Activated CD4-positive, CD25-positive, alpha-beta regulatory T cell treated with anti-CD3 and anti-CD28 coated beads, Interleukin-2, amount 50 U/mL, for 72 hours (primary cell): ENCODE results near the gene LMO7.

Experiments used
- DNase-seq: peaks from one replicate; pipeline ENCODE4 v3.0.0; 2021

Gene LMO7

GRCh38 chr13:75811361-75811760 is 175.2 kb downstream of the LMO7 start:
- DNase-seq: no peak

- no peak for DNase-seq
Observed at GRCh38 chr13:75811841-75812240, 175.7 kb downstream of the LMO7 start.

DNA sequence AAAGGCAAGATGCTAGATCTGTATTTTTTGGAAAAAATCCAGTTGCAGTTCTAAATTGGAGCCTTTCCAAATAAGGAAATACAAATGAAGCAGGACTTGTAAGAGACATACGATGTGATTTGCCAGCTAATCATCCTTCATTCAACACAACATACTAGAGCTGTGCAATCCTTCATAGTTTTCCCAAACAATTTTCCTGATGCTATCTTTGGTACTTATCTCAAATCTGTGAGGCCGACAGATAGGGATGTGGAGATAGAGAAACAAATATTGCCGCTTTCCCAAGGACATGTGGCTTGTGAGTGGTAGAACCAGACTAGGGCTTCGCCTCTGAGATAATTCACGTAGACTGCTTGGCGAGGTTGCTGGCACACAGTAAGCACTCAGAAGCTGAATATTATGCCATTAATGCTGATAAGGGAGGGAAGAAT is 176.6 kb downstream of the LMO7 start:
- DNase-seq: no peak

DNA sequence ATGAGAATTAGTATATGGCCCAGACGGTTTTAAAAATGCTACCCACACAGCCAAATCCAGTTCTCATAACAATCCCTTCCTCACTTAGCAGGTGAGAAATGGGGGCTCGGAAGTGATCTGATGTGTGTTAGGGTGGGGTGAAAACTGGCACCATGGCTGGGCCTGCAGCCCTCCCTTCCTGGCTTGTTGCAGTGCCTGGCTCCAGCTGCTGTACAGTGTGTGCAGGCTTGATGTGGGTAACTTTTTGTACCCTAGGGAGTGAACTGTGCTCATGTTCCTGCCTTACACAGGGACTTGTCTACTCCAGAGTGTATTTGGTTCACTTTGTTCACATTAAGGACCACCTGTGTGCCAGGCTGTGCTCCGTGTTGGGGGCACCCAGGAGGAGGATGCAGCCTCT is 177.2 kb downstream of the LMO7 start:
- DNase-seq: no peak

- DNase-seq: no peak
Observed at GRCh38 chr13:75818179-75818967, 182.2 kb downstream of the LMO7 start.

GRCh38 chr13:75818968-75819225 is 182.8 kb downstream of the LMO7 start:
- DNase-seq: no peak

DNA sequence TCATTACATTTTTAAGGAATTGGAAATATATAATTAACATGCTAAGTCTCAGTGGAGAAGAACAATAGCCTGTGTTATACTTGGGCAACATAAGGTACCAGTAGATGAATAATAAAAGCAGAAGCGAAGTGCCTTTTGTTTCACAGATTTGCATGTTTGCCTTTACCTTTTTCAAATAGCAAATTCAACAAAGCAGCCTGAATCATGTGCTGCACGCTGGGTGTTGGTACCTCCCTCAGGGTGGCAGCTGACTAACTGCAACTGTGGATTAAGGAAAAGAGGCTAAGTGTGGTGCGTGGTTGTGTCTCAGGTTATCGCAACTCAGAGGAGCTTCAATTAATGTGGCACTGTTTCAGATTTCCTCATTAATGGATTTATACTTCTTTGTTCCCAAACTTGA is 189.0 kb downstream of the LMO7 start:
- DNase-seq: no peak

DNA sequence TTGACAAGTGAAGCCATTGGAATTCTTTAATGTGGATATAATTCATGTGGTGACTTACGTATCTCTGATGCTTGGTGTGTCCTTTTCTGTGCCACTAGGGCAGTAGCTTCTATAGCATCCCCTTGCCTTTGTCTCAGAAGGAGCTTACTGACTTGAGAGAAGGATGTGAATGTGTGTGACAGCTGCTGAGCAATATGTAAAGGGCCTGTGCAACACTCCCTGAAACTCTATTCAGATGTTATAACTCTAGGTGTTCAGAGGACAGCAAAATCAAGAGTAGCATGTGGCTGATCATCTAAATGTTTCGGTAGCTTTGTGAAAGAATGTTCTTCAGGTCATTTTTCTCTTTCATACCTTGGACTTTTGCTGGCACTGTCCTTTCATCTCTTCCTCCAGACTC is 189.5 kb downstream of the LMO7 start:
- DNase-seq: no peak

- no peak for DNase-seq
Observed at GRCh38 chr13:75826391-75826790, 190.3 kb downstream of the LMO7 start.

- DNase-seq: no peak
Observed at GRCh38 chr13:75829830-75830229, 193.7 kb downstream of the LMO7 start.

GRCh38 chr13:75830842-75831241 is 194.7 kb downstream of the LMO7 start:
- DNase-seq: no peak

GRCh38 chr13:75831389-75831788 is 195.3 kb downstream of the LMO7 start:
- DNase-seq: no peak

DNA sequence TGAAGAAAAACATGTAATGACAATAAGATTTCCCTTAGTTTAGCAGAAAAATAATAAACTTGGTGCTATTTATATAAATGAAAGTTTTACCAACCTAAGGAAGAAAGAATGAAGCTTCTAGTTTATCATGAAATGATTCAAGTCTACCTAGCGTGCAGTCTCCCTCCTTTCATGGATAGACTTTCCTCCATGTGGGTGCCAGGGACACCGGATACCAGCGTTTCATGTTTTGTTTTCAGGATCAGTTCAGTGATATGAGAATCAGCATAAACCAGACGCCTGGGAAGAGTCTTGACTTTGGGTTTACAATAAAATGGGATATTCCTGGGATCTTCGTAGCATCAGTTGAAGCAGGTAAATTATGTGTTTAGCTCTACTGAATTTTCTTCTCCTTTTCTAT is 196.7 kb downstream of the LMO7 start:
- no peak for DNase-seq

GRCh38 chr13:75836441-75836840 is 200.3 kb downstream of the LMO7 start:
- no peak for DNase-seq

GRCh38 chr13:75838366-75839005 is 202.4 kb downstream of the LMO7 start:
- DNase-seq: no peak

DNA sequence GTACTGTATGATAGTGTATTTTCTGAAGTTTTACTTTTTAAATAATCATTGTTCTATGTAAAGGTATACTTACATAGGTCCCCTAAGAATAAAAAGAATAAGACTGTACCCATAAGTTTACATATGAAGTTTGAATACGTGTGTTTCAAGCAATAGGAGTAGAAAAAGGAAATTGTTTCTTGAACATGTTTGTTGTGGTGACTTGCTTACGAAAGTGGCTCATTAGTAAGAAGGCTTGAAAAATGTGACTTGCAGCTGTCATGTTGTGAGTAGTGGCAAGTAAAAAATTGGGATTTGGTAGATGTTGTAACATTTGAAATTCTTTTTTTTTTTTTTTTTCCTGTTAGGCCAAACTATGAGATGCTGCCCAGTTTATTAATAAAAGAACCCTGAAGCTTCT is 203.3 kb downstream of the LMO7 start:
- no peak for DNase-seq

DNA sequence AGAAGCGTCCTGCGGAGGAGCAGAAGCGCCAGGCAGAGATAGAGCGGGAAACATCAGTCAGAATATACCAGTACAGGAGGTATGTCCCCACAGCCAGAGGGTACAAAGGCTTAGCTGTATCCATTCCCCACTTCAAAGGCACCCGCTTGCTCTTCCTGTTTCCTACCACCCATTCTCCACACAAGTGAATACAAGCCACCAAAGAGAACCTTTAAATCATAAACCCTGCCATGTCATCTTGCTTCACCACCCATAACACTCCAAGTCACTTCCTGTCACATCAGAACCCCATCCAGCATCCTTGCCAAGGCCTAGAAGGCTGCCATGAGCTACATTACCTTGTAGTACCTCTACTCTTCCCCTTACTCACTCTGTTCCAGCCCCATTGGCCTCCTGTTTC is 205.8 kb downstream of the LMO7 start:
- no peak for DNase-seq

GRCh38 chr13:75843074-75843473 is 206.9 kb downstream of the LMO7 start:
- no peak for DNase-seq

DNA sequence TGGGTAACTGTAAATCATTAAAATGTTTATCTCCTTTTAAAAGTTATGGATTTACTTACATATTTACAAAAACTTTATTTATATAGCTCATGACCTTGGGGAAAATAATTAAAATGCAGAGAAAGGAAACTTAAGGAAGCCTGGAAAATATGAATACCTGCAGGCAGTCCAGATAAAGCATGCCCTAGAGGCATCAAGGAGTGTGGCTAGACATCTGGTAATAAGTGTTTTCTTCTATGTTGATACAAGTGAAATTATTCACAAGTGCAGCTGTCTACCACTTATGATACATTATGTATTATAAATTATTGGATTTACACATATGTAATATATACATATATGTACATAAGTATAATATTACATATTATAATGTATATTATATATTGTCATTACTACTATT is 207.9 kb downstream of the LMO7 start:
- DNase-seq: no peak

- no peak for DNase-seq
Observed at GRCh38 chr13:75847588-75847987, 211.5 kb downstream of the LMO7 start.

- DNase-seq: no peak
Observed at GRCh38 chr13:75850916-75851315, 214.8 kb downstream of the LMO7 start.

DNA sequence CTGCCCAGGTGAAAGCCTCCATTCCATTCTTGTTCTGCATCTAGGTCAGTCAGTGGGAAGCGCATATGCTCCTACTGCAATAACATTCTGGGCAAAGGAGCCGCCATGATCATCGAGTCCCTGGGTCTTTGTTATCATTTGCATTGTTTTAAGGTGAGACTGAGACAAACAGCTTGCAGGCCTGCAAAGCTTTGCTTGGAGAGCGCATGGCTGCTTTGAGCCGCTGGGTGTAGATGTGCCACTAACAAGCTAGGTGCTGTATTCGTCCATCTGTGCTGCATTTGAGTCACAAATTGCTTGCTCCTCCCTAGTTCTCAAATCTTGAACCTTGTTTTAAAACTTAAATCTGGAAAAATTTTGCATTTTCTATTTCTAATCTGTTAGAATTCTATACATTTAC is 219.1 kb downstream of the LMO7 start:
- DNase-seq: no peak

- no peak for DNase-seq
Observed at GRCh38 chr13:75855847-75856246, 219.7 kb downstream of the LMO7 start.

DNA sequence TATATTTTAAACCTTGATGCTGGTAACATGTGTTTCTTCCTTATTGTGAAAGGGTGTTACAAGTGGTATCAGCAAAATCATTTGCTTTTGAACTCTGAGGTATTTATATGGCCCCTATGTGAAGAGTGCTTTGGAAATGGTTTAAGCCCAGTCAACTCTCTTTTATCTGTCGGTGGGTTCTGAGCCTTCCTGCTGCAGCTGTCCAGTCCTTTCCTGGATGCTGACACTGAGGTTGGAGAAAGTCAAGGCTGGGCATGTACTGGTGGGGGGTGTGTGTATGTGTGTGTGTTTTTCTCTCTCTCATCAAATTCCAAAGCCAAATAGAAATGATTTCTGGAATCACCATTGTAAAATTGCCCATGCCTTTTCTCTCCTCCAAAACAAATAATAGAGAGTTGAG is 221.2 kb downstream of the LMO7 start:
- no peak for DNase-seq

- no peak for DNase-seq
Observed at GRCh38 chr13:75860935-75861334, 224.8 kb downstream of the LMO7 start.
